Measurements from ENCODE around the gene AIFM3. TPM values are rescaled to one million over a fixed set of nuclear protein-coding genes. Genes with fewer than 3 reads are reported as not detected.

AIFM3 gene
- total RNA-seq, 1 experiment from 2014 or later, result 4.2 TPM

DNA sequence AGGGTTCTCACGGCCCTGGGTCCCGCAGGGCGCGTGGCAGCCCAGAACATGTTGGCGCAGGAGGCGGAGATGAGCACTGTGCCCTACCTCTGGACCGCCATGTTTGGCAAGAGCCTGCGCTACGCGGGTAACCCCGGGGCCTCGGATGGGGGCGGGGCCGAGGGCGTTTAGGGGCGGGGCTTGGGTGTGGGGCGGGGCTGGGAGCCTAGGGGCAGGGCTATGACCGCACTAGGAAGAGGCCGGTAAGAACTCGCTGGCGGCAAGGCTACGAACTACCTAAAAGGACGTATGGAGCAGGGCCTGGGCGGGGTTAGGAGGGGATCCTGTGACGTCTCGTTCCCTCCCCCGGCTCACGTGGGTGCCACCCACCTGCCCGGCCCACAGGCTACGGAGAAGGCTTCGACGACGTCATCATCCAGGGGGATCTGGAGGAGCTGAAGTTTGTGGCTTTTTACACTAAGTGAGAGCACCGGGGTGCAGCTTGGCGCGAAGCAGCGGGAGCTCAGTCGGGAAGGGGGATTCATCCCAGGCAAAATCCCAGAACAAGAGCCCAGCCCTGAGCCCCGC lies 12.3 kb downstream of the AIFM3 start:
- H3K4me1 Mint-ChIP-seq (ENCODE audit: low read depth, unreplicated experiment), result no peaks in the 10 kb centered on the region
- H3K36me3 Mint-ChIP-seq (ENCODE audit: insufficient read depth, unreplicated experiment), result peaks cover 32% of the 10 kb centered on the region
- no TSS peak for BruUV-seq (replicated peaks)
- TF ChIP-seq, protein P1, sequence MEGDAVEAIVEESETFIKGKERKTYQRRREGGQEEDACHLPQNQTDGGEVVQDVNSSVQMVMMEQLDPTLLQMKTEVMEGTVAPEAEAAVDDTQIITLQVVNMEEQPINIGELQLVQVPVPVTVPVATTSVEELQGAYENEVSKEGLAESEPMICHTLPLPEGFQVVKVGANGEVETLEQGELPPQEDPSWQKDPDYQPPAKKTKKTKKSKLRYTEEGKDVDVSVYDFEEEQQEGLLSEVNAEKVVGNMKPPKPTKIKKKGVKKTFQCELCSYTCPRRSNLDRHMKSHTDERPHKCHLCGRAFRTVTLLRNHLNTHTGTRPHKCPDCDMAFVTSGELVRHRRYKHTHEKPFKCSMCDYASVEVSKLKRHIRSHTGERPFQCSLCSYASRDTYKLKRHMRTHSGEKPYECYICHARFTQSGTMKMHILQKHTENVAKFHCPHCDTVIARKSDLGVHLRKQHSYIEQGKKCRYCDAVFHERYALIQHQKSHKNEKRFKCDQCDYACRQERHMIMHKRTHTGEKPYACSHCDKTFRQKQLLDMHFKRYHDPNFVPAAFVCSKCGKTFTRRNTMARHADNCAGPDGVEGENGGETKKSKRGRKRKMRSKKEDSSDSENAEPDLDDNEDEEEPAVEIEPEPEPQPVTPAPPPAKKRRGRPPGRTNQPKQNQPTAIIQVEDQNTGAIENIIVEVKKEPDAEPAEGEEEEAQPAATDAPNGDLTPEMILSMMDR (IDR thresholded peaks at IDR 0.05; ENCODE audit: unreplicated experiment), result no peak
- peaks cover 16% of the 10 kb centered on the region for H3K27me3 Mint-ChIP-seq (ENCODE audit: unreplicated experiment)
- DNase-seq, result peak; percentile 28
- no peak overlapping the region for H3K27ac Mint-ChIP-seq (ENCODE audit: unreplicated experiment)
- intact Hi-C loops (cut with micrococcal nuclease; ENCODE audit: unreplicated experiment), result no loop called here
- peak overlapping the region; percentile 50 for H3K4me3 Mint-ChIP-seq (ENCODE audit: low read depth, unreplicated experiment)
- H3K9me3 Mint-ChIP-seq (ENCODE audit: low read depth, unreplicated experiment), result peaks cover 5% of the 10 kb centered on the region
- CTCF ChIA-PET, result no interaction called here

DNA sequence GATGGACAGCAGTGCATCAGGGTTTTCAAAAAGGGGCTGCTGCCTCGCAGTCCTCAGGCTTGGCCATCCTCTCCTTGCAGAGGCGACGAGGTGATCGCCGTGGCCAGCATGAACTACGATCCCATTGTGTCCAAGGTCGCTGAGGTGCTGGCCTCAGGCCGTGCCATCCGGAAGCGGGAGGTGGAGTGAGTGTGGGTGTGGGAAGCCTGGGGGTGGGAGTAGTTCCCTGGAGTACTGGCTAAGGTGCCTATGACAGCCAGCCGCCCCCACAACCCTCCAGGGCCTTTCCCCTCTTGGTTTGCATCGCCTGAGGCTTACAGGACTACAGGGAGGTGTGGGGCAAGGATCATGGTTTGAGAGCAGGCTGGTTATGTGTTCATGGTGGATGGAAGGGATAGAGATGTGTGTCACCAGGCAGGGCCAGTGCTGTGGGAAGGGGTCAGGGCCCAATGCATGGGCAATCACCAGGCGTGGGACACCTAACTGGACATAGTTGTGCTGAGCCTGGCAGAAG lies 12.9 kb downstream of the AIFM3 start:
- H3K27me3 Mint-ChIP-seq (ENCODE audit: unreplicated experiment), result peaks cover 11% of the 10 kb centered on the region
- TF ChIP-seq, protein P1 (IDR thresholded peaks at IDR 0.05; ENCODE audit: unreplicated experiment), result no peak
- CTCF ChIA-PET, result no interaction called here
- H3K9me3 Mint-ChIP-seq (ENCODE audit: low read depth, unreplicated experiment), result peaks cover 5% of the 10 kb centered on the region
- intact Hi-C loops (cut with micrococcal nuclease; ENCODE audit: unreplicated experiment), result no loop called here
- H3K4me3 Mint-ChIP-seq (ENCODE audit: low read depth, unreplicated experiment), result no peak overlapping the region
- no peak overlapping the region for H3K27ac Mint-ChIP-seq (ENCODE audit: unreplicated experiment)
- no peaks in the 10 kb centered on the region for H3K4me1 Mint-ChIP-seq (ENCODE audit: low read depth, unreplicated experiment)
- peaks cover 32% of the 10 kb centered on the region for H3K36me3 Mint-ChIP-seq (ENCODE audit: insufficient read depth, unreplicated experiment)
- no TSS peak for BruUV-seq (replicated peaks)
- DNase-seq, result no peak

DNA sequence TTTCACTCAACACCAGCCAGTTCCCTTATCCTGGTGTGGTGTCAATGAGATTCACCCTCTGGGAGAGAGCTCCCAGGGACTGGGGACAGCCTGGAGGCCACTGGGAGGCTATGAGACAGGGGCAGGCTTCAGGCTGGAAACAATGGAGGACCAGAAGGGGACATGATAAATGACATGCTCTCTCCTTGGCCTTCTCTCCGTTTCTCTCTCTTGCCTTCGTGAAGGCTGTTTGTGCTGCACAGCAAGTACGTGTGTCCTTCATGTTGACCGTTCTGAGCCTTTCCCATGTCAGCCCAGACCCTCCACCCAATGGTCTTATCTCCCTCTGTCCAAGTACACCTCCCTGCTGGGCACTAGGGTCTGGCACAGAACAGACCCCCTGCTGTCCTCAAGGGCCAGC lies 13.5 kb downstream of the AIFM3 start:
- Mint-ChIP-seq H3K27me3 (ENCODE audit: unreplicated experiment) (peaks cover 11% of the 10 kb centered on the region), H3K36me3 (ENCODE audit: insufficient read depth, unreplicated experiment) (peaks cover 28% of the 10 kb centered on the region), H3K9me3 (ENCODE audit: low read depth, unreplicated experiment) (peaks cover 5% of the 10 kb centered on the region), H3K4me3 (ENCODE audit: low read depth, unreplicated experiment) (no peak overlapping the region), H3K4me1 (ENCODE audit: low read depth, unreplicated experiment) (no peaks in the 10 kb centered on the region), H3K27ac (ENCODE audit: unreplicated experiment) (no peak overlapping the region)
- intact Hi-C loops (cut with micrococcal nuclease; ENCODE audit: unreplicated experiment), result no loop called here
- no peak for DNase-seq
- no TSS peak for BruUV-seq (replicated peaks)
- TF ChIP-seq, protein P1 (IDR thresholded peaks at IDR 0.05; ENCODE audit: unreplicated experiment), result no peak
- CTCF ChIA-PET, result no interaction called here

DNA sequence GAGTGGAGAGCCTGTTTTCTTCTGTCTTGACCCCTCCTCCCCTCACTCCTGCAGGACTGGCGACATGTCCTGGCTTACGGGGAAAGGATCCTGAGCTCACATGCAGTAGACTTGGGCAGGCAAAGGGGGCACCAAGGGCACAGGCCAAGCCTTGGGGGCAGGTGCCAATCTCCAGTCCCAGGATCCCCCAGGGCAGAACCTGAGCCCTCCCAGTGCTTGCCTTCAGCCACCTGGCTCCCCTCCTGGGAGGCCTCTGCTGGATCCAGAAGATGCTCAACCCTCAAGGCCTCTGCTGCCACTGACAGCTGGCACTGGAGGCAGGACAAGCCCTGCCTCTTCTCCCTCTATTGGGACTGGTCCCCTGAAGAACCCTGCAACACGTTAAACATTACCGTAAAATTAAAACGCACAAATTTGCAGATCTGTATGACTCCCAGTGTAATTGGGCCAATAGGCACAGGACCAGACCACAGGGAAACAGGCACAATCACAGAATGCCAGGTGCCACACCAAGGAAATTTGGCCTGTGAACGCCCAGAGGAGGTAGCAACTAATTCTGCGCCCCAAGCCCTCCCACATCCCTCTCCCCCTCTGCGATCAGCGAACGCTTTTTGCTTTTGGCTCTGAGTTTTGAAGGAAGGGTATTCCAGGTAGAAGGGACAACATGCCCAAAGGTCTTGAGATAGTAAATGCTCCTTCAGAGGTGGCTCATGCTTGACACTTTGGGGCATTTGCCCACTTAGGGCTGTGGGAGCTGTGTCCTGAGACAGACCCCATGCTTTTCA lies 14.1 kb downstream of the AIFM3 start:
- no TSS peak for BruUV-seq (replicated peaks)
- CTCF ChIA-PET, result interaction anchor here (1.4 to 2.0 kb wide), 3 partner anchors 24 to 95 kb away, joined by 7 to 16 read pairs (median 11); no protein-coding TSS in a partner anchor
- Mint-ChIP-seq H3K4me3 (ENCODE audit: low read depth, unreplicated experiment) (peak overlapping the region; percentile 97), H3K27me3 (ENCODE audit: unreplicated experiment) (peaks cover 11% of the 10 kb centered on the region), H3K9me3 (ENCODE audit: low read depth, unreplicated experiment) (peaks cover 5% of the 10 kb centered on the region), H3K27ac (ENCODE audit: unreplicated experiment) (peak overlapping the region; percentile 66), H3K36me3 (ENCODE audit: insufficient read depth, unreplicated experiment) (peaks cover 25% of the 10 kb centered on the region), H3K4me1 (ENCODE audit: low read depth, unreplicated experiment) (no peaks in the 10 kb centered on the region)
- no peak for DNase-seq
- intact Hi-C loops (cut with micrococcal nuclease; ENCODE audit: unreplicated experiment), result no loop called here
- TF ChIP-seq, protein P1 (IDR thresholded peaks at IDR 0.05; ENCODE audit: unreplicated experiment), result no peak
